Measurements from ENCODE around the gene CTIF. TPM values are rescaled to one million over a fixed set of nuclear protein-coding genes. Genes with fewer than 3 reads are reported as not detected.

Gene CTIF
- total RNA-seq, 2 donors from 2014 or later: 4.6 to 4.7 TPM

GRCh38 chr18:48828194-48828545 lies 289.3 kb downstream of the CTIF start:
- Mint-ChIP-seq H3K4me1 (ENCODE audit: low read depth) (peaks cover 20% of the 10 kb centered on the region), H3K4me3 (no peak overlapping the region), H3K9me3 (no peaks in the 10 kb centered on the region), H3K27ac (no peak overlapping the region), H3K36me3 (ENCODE audit: insufficient read depth in 2 of 2) (no peaks in the 10 kb centered on the region), H3K27me3 (ENCODE audit: low read depth) (no peaks in the 10 kb centered on the region)
- DNase-seq (no peak), ATAC-seq (replicated peaks in 1 of 2) (no peak)

GRCh38 chr18:48828691-48829442 lies 290.0 kb downstream of the CTIF start:
- no peak for DNase-seq
- H3K9me3 Mint-ChIP-seq: no peaks in the 10 kb centered on the region
- ATAC-seq (replicated peaks in 1 of 2): no peak

GRCh38 chr18:48829443-48830149 lies 290.8 kb downstream of the CTIF start:
- ATAC-seq (replicated peaks in 1 of 2) (no peak), DNase-seq (no peak)
- Mint-ChIP-seq H3K4me3 (no peak overlapping the region), H3K4me1 (ENCODE audit: low read depth) (peaks cover 34% of the 10 kb centered on the region), H3K27me3 (ENCODE audit: low read depth) (no peaks in the 10 kb centered on the region), H3K9me3 (no peaks in the 10 kb centered on the region), H3K27ac (no peak overlapping the region), H3K36me3 (ENCODE audit: insufficient read depth in 2 of 2) (no peaks in the 10 kb centered on the region)

More at GRCh38 chr18:48828691-48829442, 290.0 kb downstream of the CTIF start:
- Mint-ChIP-seq H3K4me1 (ENCODE audit: low read depth) (peaks cover 27% of the 10 kb centered on the region), H3K27ac (no peak overlapping the region), H3K4me3 (no peak overlapping the region), H3K36me3 (ENCODE audit: insufficient read depth in 2 of 2) (no peaks in the 10 kb centered on the region), H3K27me3 (ENCODE audit: low read depth) (no peaks in the 10 kb centered on the region)

- Mint-ChIP-seq H3K36me3 (ENCODE audit: insufficient read depth in 2 of 2) (no peaks in the 10 kb centered on the region), H3K9me3 (no peaks in the 10 kb centered on the region), H3K27ac (no peak overlapping the region), H3K4me3 (peak overlapping the region in 1 of 2 donors; percentile 26), H3K4me1 (ENCODE audit: low read depth) (peaks cover 49% of the 10 kb centered on the region), H3K27me3 (ENCODE audit: low read depth) (no peaks in the 10 kb centered on the region)
- no peak for ATAC-seq (replicated peaks in 1 of 2)
- DNase-seq: peak in 1 of 2 donors; percentile 0
These were observed 292.4 kb downstream of the CTIF start for GRCh38 chr18:48831113-48831759.

GRCh38 chr18:48831802-48832201 lies 293.0 kb downstream of the CTIF start:
- H3K4me3 Mint-ChIP-seq: no peak overlapping the region
- no peak for ATAC-seq (replicated peaks in 1 of 2)
- DNase-seq: peak in 1 of 2 donors; percentile 0
- no peaks in the 10 kb centered on the region for H3K9me3 Mint-ChIP-seq
- H3K27me3 Mint-ChIP-seq (ENCODE audit: low read depth): no peaks in the 10 kb centered on the region
- no peak overlapping the region for H3K27ac Mint-ChIP-seq
- H3K36me3 Mint-ChIP-seq (ENCODE audit: insufficient read depth in 2 of 2): no peaks in the 10 kb centered on the region
- H3K4me1 Mint-ChIP-seq (ENCODE audit: low read depth): peaks cover 52% of the 10 kb centered on the region

- Mint-ChIP-seq H3K4me3 (peak overlapping the region; percentile 81 to 84), H3K36me3 (ENCODE audit: insufficient read depth in 2 of 2) (no peaks in the 10 kb centered on the region), H3K4me1 (ENCODE audit: low read depth) (peaks cover 59% of the 10 kb centered on the region), H3K27ac (peak overlapping the region; percentile 92), H3K27me3 (ENCODE audit: low read depth) (no peaks in the 10 kb centered on the region), H3K9me3 (no peaks in the 10 kb centered on the region)
- ATAC-seq (replicated peaks in 1 of 2): peak in 1 of 2 donors; percentile 5
- no peak for DNase-seq
These were observed 294.3 kb downstream of the CTIF start for GRCh38 chr18:48832938-48833700.

- H3K27ac Mint-ChIP-seq: peak overlapping the region; percentile 92
- DNase-seq: peak; percentile 53 to 60
- no peaks in the 10 kb centered on the region for H3K36me3 Mint-ChIP-seq (ENCODE audit: insufficient read depth in 2 of 2)
- ATAC-seq (replicated peaks in 1 of 2): peak; percentile 71 to 74
- peaks cover 66% of the 10 kb centered on the region for H3K4me1 Mint-ChIP-seq (ENCODE audit: low read depth)
- H3K27me3 Mint-ChIP-seq (ENCODE audit: low read depth): no peaks in the 10 kb centered on the region
- H3K9me3 Mint-ChIP-seq: no peaks in the 10 kb centered on the region
- peak overlapping the region; percentile 81 to 84 for H3K4me3 Mint-ChIP-seq
These were observed 295.0 kb downstream of the CTIF start for GRCh38 chr18:48833701-48834412.

- no peaks in the 10 kb centered on the region for H3K36me3 Mint-ChIP-seq (ENCODE audit: insufficient read depth in 2 of 2)
- no peaks in the 10 kb centered on the region for H3K27me3 Mint-ChIP-seq (ENCODE audit: low read depth)
- H3K9me3 Mint-ChIP-seq: no peaks in the 10 kb centered on the region
- peak; percentile 78 to 85 for DNase-seq
- ATAC-seq (replicated peaks in 1 of 2): peak; percentile 91 to 93
- H3K4me3 Mint-ChIP-seq: peak overlapping the region; percentile 81 to 84
- peak overlapping the region; percentile 92 for H3K27ac Mint-ChIP-seq
- peaks cover 73% of the 10 kb centered on the region for H3K4me1 Mint-ChIP-seq (ENCODE audit: low read depth)
These were observed 295.7 kb downstream of the CTIF start for GRCh38 chr18:48834413-48835031.

- Mint-ChIP-seq H3K36me3 (ENCODE audit: insufficient read depth in 2 of 2) (no peaks in the 10 kb centered on the region), H3K9me3 (no peaks in the 10 kb centered on the region), H3K4me1 (ENCODE audit: low read depth) (peaks cover 79% of the 10 kb centered on the region), H3K27me3 (ENCODE audit: low read depth) (no peaks in the 10 kb centered on the region), H3K4me3 (peak overlapping the region; percentile 81 to 84), H3K27ac (peak overlapping the region; percentile 92)
- no peak for ATAC-seq (replicated peaks in 1 of 2)
- no peak for DNase-seq
These were observed 296.3 kb downstream of the CTIF start for GRCh38 chr18:48835119-48835518.

GRCh38 chr18:48835745-48836170 lies 296.9 kb downstream of the CTIF start:
- H3K9me3 Mint-ChIP-seq: no peaks in the 10 kb centered on the region
- no peak overlapping the region for H3K4me3 Mint-ChIP-seq
- H3K4me1 Mint-ChIP-seq (ENCODE audit: low read depth): peaks cover 77% of the 10 kb centered on the region
- ATAC-seq (replicated peaks in 1 of 2) (no peak), DNase-seq (no peak)
- no peak overlapping the region for H3K27ac Mint-ChIP-seq
- H3K27me3 Mint-ChIP-seq (ENCODE audit: low read depth): no peaks in the 10 kb centered on the region
- H3K36me3 Mint-ChIP-seq (ENCODE audit: insufficient read depth in 2 of 2): no peaks in the 10 kb centered on the region

GRCh38 chr18:48836231-48836805 lies 297.5 kb downstream of the CTIF start:
- no peaks in the 10 kb centered on the region for H3K27me3 Mint-ChIP-seq (ENCODE audit: low read depth)
- H3K36me3 Mint-ChIP-seq (ENCODE audit: insufficient read depth in 2 of 2): no peaks in the 10 kb centered on the region
- no peak overlapping the region for H3K4me3 Mint-ChIP-seq
- H3K4me1 Mint-ChIP-seq (ENCODE audit: low read depth): peaks cover 72% of the 10 kb centered on the region
- H3K27ac Mint-ChIP-seq: no peak overlapping the region
- DNase-seq: no peak
- no peaks in the 10 kb centered on the region for H3K9me3 Mint-ChIP-seq
- ATAC-seq (replicated peaks in 1 of 2): no peak
